Hippocampal formation (tissue), 2 donors: Measurements from ENCODE around the gene LRRC56.
"Not testable (repeated sequence)": the region's sequence is repeated elsewhere in the genome, so short reads cannot be mapped to it uniquely, and the experiment has no call there.

ENCODE experiments used
- DNase-seq, 2 donors: peaks; one replicate each; lab custom pipeline; 2025; lab: John Stamatoyannopoulos, UW

Gene LRRC56

DNA sequence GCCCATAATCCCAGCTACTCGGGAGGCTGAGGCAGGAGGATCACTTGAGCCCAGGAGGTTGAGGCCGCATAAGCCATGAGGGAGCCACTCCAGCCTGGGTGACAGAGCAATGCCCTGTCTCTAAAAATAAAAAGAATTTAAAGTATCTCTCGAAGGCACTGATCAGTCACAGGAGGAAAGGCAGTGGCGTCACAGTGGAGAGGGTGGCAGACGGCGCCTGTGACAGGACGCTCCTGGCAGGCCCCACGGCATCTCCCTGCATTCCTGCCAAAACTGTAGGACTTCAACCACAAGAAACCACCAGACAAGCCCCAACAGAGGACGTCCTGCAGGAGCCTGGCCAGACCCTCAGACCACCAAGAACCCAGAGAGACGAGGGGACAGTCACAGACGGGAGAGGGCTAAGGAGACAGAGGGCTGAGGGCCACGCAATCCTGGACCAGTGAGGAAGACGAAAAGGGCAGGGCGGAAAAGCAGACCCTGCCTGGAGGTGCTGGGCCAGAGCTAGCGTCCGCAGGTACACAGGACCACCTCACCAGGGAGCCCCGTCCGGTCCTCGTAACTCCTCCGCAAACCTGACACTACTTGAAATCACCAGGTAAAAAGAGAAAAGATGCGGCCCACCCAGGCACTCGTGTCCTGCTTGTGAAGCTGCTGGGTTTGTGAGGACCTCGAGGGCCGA lies 36.2 kb upstream of the LRRC56 start:
- DNase-seq: no peak

DNA sequence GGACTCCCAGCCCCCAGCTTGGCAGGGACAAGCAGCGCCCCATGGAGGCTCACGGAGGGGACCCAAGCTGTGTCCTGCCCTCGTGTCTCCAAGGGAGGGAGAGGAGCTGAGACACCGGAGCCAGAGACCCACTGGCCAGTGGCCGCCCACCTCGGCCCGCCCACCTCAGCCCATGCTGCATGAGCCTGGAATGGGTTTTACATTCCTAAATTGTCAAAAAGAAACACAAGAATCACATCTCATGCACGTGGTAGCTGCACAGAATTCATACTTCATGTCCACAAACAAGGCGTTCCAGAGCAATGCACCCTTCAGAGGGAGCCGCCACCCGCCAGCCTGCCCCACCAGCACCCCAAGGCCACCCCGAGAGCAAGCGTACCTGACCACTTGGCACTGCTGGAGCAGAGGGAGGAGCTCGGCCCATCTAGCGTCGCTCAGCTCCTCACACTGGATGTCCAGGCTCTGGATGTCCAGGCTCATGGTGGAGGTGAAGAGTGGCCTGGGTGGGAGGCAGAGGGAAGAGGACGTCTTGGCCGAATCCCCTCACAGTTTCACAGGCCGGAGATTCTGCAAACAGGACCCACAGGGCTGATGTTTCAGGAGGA lies 35.5 kb upstream of the LRRC56 start:
- DNase-seq: no peak

DNA sequence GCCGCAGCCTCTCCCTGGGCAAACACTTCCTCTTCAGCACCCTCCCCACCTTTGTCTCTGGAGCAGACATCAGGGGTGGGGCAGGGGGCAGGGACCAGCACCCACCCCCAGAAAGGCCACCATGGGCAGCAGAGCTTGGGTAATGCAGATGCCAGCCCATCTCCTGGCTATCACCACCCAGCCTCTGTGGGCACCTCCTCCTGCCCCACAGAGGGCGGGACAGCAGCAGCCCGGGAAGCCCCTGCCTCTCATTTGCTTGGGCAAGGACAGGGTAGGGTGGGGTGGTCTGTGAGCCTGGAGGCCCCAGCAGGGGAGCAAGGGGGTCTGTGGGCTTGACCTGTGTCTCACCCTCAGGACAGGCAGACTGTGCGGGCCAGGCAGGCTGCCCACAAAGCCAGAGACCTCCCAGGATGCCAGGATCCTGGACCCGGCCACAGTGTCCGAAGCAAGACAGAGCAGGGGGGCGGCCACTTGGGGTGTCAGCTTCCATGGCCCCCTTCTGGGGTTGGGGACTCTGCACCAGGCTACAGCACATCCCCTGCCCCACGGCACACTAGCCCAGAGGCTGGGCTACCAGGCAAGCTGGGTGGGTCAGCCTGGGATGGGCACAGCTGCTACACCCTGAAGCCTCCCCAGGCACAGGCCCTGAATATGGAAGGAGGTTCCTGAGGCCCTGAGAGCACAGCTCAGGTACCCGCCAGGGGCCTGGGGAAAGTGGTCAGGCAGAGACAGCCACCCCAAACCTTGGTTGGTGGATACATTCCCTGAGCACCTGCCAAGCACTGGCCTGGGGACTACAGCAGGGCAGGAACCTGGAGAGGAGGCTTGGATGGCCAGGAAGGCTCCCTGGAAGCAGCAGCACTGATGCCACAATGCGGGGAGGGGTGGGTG lies 34.8 kb upstream of the LRRC56 start:
- DNase-seq: no peak

DNA sequence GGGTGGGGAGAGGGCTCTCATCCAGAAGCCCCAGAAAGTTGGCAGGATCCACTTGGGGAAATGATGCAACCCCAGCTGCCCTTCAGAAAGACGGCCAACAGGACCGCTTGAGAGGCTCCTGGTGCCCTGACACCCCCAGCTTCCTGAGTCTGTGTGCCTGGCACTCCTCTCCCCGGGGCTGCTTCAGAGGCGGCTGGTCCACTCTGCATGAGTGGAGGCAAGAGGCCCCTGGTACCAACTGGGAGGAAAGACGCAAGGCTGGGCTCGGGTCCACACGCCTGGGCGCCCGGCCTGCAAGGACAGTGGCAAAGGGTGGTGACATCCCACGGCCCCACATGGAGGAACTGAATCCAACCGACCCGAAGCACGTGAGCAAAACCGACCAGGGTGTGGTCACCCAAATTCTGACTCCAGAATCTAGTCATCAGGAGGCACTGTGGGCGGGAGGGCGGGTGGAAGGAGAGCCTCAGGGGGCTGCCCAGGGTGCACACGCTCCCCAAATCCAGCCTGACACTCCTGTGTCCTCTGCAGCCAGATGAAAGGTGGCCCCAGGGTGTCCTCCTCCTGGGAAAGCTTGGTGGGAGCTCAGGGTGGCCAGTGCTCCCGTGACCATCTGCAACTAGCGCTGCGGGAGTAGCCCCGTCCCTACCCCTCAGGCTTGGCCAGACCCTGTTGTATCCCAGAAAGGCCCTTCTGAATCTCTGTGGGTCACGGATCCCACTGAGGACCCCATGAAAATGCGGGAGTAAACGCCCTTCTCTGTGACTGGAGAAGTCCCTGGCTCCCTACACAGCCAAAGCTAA lies 33.9 kb upstream of the LRRC56 start:
- peak; percentile 56 to 89 for DNase-seq

DNA sequence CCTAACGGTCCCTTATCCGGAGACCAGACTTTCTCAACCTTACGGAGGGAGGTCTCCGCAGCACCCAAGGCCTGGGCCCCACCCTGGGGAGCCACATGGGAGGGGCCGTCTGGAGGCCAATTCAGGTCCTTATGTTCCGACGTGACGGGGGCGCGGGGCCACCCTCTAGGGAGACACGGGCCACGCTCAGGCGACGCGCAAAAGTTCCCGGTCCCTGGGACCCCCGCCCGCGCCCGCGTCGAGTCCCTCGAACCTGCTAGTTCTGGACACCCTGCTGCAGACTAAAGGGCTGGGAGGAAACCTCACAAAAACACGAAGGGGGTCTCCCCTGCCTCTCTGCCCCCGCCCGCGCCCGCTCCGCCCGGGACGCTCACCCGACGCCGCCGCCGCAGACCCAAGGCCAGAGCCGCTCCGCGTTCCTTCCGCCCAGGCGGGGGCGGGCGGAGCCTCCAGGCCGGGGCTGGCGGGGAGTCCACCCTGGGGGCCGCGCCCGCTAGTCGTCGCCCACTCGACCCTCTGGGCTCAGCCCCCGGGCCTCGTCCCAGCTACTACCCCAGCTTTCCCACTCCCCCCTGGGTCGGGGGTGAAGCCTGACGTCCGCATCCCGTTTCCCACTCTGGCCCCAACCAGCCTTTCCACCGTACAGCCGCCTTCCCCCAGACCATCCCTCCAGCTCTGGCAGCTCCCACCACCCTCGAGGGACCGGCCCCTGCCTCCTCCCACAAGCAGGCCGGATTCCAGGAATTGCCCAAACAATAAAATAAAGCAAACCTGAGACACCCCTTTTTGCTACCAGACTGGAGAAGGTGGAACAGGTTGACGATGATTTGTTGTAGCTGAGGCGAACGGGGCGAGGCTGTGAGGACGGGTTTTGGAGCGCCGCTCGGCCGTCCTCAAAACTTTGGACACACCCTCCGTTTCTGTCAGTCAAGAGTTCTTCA lies 33.0 kb upstream of the LRRC56 start:
- DNase-seq: no peak

GRCh38 chr11:504994-505344 lies 32.4 kb upstream of the LRRC56 start:
- no peak for DNase-seq

- peak; percentile 90 to 97 for DNase-seq
Measured at GRCh38 chr11:506238-506994, 30.9 kb upstream of the LRRC56 start.

DNA sequence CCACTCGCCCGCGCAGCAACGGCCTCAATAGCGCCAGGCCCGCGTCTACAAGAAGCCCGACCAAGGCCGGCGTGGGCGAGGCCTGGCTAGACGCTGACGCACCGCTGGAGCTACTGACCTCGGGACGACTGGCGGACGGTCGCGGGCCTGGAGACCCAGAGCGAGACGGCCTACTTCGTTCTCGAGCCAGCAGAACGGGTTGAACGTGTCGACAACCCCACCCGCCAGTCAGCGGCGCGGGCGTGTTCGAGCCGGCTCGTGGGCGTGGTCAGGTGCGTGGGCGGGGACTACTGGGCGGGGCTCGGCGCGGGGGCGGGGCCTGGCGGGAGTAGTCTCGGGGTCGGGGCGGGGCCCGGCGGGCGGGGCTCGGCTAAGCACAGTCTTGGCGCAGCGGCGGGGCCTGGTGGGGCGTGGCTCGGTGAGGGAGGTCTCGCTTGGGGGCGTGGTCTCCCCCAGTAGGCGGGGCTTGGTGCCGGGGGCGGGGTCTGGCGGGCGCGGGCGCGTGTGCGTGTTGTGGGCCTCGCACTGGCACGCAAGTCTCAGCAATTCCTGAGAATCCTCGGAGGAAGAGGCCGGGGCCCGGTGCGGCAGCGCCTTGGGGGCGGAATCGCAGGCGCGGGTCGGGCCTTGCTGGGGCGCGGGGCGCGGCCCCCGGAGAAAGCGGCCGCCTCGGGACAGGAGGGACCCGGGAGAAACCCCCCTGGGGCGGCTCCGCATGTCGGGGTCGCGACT lies 30.2 kb upstream of the LRRC56 start, which contains the start of gene RNH1:
RNH1 (minus strand) TSS at position 248 of the 732 bp plus-strand sequence. CDS start 5,080 bp downstream, outside the sequence.
- peak; percentile 92 to 99 for DNase-seq

GRCh38 chr11:507727-508515 lies 29.4 kb upstream of the LRRC56 start:
- no peak for DNase-seq

- DNase-seq: no peak
Measured at GRCh38 chr11:508956-509355, 28.4 kb upstream of the LRRC56 start.

DNA sequence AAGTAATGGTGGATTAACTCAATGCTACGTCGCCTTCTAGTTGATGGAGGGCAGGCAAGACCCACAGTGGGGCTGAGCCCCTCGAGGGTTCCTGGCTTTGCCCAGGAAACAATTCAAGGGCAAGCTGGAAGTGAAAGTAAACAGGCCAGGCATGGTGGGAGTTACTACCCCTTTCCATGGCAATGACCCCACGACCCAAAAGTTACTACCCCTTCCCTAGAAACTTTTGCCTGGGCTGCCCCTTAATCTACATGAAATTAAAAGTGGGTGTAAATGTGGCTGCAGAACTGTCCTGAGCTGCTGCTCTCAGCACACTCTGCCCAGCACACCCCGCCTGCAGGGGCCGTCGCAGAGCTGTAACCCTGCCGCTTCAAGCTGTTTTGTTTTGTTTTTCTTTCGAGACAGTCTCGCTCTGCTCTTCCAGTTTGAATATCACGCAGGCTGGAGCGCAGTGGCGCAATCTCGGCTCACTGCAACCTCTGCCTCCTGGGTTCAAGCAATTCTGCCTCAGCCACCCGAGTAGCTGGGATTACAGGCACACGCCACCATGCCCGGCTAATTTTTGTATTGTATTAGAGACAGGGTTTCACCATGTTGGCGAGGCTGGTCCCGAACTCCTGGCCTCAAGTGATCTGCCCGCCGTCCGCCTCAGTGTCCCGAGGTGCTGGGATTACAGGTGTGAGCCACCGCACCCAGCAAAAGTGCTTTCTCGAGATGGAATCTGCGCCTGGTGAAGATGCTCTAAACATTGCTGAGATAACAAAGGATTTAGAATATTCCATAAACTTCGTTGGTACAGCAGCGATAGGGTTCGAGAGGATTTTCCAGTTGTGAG lies 24.3 kb upstream of the LRRC56 start:
- DNase-seq: no peak

- DNase-seq: no peak
Measured at GRCh38 chr11:514606-515005, 22.7 kb upstream of the LRRC56 start.

GRCh38 chr11:515131-515530 lies 22.2 kb upstream of the LRRC56 start:
- DNase-seq: no peak

- no peak for DNase-seq
Measured at GRCh38 chr11:516400-516799, 20.9 kb upstream of the LRRC56 start.

- not testable (repeated sequence) for DNase-seq
Measured at GRCh38 chr11:516918-517685, 20.2 kb upstream of the LRRC56 start.

DNA sequence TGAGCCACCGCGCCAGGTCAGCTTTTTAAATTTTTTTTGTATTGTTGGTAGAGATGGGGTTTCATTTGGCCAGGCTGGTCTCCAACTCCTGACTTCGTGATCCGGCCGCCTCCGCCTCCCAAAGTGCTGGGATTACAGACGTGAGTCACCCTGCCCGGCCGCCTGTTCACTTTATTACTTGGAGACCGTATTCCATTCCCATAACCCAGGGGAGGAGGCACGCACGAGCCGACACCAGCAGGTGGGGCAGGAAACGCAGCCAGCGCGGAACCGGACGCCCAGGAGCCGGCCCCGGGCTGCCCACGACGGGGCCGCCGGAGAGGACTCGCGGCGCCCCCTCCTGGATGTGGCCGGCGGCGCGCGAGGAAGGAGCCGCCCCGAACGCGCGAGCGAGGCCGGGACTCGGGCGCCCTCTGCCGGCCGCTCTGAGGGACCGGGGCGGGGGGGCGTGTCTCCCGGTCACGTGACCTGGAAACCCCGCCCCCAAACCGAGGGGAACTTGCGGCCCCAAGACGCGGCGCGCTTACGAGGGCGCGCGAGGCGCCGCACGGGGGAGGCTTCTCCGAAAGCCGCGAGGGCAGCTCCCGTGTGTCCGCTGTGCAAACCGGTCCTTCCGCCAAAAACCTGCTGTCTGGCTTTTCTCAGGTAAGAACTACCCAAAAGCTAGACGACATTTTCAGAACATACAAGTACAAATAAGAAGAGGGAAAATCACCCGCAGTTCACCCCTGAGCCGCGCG lies 18.7 kb upstream of the LRRC56 start:
- DNase-seq: no peak
